Neural cell (in vitro differentiated cells): Measurements from ENCODE around the gene RGS1. TPM values are rescaled to one million over a fixed set of nuclear protein-coding genes. Genes with fewer than 3 reads are reported as not detected.

Experiments
- H2AFZ ChIP-seq: fragments of 200-600, 300-800 bp; sonication (generic), shearing (Covaris generic); 2 replicates; pipeline ENCODE4 v1.6.0; 2014; ENCODE audit warnings: low read depth, mild to moderate bottlenecking, antibody characterized with exemption, low read length, moderate library complexity
- H3F3A ChIP-seq: fragments of 200-600 bp; shearing (Covaris generic); 2 replicates; pipeline ENCODE4 v1.6.1; 2016; ENCODE audit warnings: mild to moderate bottlenecking, moderate library complexity, mixed read lengths, antibody characterized with exemption, low read length; ENCODE audit not compliant: insufficient read depth, poor library complexity, severe bottlenecking
- H3K27ac ChIP-seq: fragments of 200-600, 300-800 bp; sonication (generic), shearing (Covaris generic); 2 replicates; pipeline ENCODE4 v1.5.1; 2014; ENCODE audit warnings: mild to moderate bottlenecking, low read length, moderate library complexity
- H3K27me3 ChIP-seq: fragments of 300-800, 200-600 bp; sonication (generic), shearing (Covaris generic); 2 replicates; pipeline ENCODE4 v1.6.0; 2014; ENCODE audit warnings: mild to moderate bottlenecking, low read depth, low read length, moderate library complexity; ENCODE audit not compliant: insufficient read depth
- H3K36me3 ChIP-seq: fragments of 300-800, 200-600 bp; sonication (generic), shearing (Covaris generic); 2 replicates; pipeline ENCODE4 v1.5.1; 2014; ENCODE audit warnings: mild to moderate bottlenecking, antibody characterized with exemption, low read length, moderate library complexity; ENCODE audit not compliant: insufficient read depth
- H3K4me2 ChIP-seq: fragments of 300-800, 200-600 bp; sonication (generic), shearing (Covaris generic); 2 replicates; pipeline ENCODE4 v1.6.0; 2014; ENCODE audit warnings: mild to moderate bottlenecking, low read length
- H3K4me3 ChIP-seq: fragments of 300-800, 200-600 bp; sonication (generic), shearing (Covaris generic); 2 replicates; pipeline ENCODE4 v1.5.1; 2014; ENCODE audit warnings: mild to moderate bottlenecking, low read length, moderate library complexity
- H3K79me2 ChIP-seq: fragments of 200-600 bp; shearing (Covaris generic); replicated peaks from 2 replicates; pipeline ENCODE4 v1.6.0; 2014; ENCODE audit warnings: mild to moderate bottlenecking, low read length, moderate library complexity; ENCODE audit not compliant: insufficient read depth
- H3K9ac ChIP-seq: fragments of 300-800, 200-600 bp; sonication (generic), shearing (Covaris generic); 2 replicates; pipeline ENCODE4 v1.6.1; 2016; ENCODE audit warnings: mild to moderate bottlenecking, low read length, mixed read lengths
- H3K9me2 ChIP-seq: fragments of 200-600 bp; shearing (Covaris generic); 2 replicates; pipeline ENCODE4 v1.6.1; 2016; ENCODE audit warnings: mild to moderate bottlenecking, low read length, mixed read lengths; ENCODE audit not compliant: insufficient read depth
- H3K9me3 ChIP-seq: fragments of 200-600, 300-800 bp; sonication (generic), shearing (Covaris generic); 2 replicates; pipeline ENCODE4 v1.6.1; 2016; ENCODE audit warnings: mild to moderate bottlenecking, mixed run types, low read length, moderate library complexity, mixed read lengths
- H4K20me1 ChIP-seq: fragments of 200-600 bp; shearing (Covaris generic); 2 replicates; pipeline ENCODE4 v1.6.1; 2016; ENCODE audit warnings: mild to moderate bottlenecking, mixed run types; ENCODE audit not compliant: insufficient read depth
- CTCF ChIP-seq: fragments of 450-650 bp; IDR thresholded peaks from 2 replicates; pipeline ENCODE4 v1.5.1; 2014; ENCODE audit warnings: antibody characterized with exemption, mild to moderate bottlenecking, moderate library complexity; ENCODE audit not compliant: poor library complexity, severe bottlenecking
- EP300 ChIP-seq: fragments of 450-650 bp; conservative IDR thresholded peaks from 2 replicates; pipeline ENCODE4 v1.6.1; 2014; ENCODE audit warnings: antibody characterized with exemption, mild to moderate bottlenecking, moderate library complexity; ENCODE audit not compliant: poor library complexity, severe bottlenecking
- EZH2 ChIP-seq: fragments of 200-600, 300-800 bp; shearing (Covaris generic), sonication (generic); IDR thresholded peaks from 2 replicates; pipeline ENCODE4 v1.6.1; 2014; ENCODE audit warnings: antibody characterized with exemption, low read length, borderline replicate concordance, mild to moderate bottlenecking; ENCODE audit not compliant: insufficient read depth, poor library complexity, severe bottlenecking
- MXI1 ChIP-seq: fragments of 450-650 bp; conservative IDR thresholded peaks from 2 replicates; pipeline ENCODE4 v1.6.1; 2014; ENCODE audit warnings: antibody characterized with exemption, mild to moderate bottlenecking; ENCODE audit not compliant: poor library complexity, severe bottlenecking
- POLR2AphosphoS5 ChIP-seq: IDR thresholded peaks from 2 replicates; pipeline ENCODE4 v1.6.1; 2012
- RAD21 ChIP-seq: fragments of 450-650 bp; conservative IDR thresholded peaks from 2 replicates; pipeline ENCODE4 v1.6.1; 2014; ENCODE audit warnings: antibody characterized with exemption, mild to moderate bottlenecking, moderate library complexity
- SMC3 ChIP-seq: fragments of 450-650 bp; conservative IDR thresholded peaks from 2 replicates; pipeline ENCODE4 v1.6.1; 2014; ENCODE audit warnings: antibody characterized with exemption, mild to moderate bottlenecking, moderate library complexity; ENCODE audit not compliant: poor library complexity
- TAF1 ChIP-seq: IDR thresholded peaks from 2 replicates; pipeline ENCODE4 v1.6.1; 2012; ENCODE audit warnings: low read depth
- polyA plus RNA-seq: library from polyadenylated mRNA; depleted of rRNA; stranded (reverse); fragments of >200 nt; gene quantifications from 2 replicates; pipeline ENCODE4 v1.2.3, GENCODE V29; 2014
- TF ChIP-seq, protein P1 (sequence below): IDR thresholded peaks from 2 replicates; pipeline ENCODE4 v1.6.1; 2012; ENCODE audit warnings: borderline replicate concordance

The RGS1 gene
- polyA plus RNA-seq, 1 donor from 2014 or later = not detected

- Histone ChIP-seq H3K4me3 (no peak overlapping the region), H3K9me3 (no peaks in the 10 kb centered on the region), H3F3A (no peaks in the 10 kb centered on the region), H3K36me3 (no peaks in the 10 kb centered on the region), H3K79me2 (no peaks in the 10 kb centered on the region), H4K20me1 (no peaks in the 10 kb centered on the region), H3K27ac (no peak overlapping the region), H3K9me2 (no peaks in the 10 kb centered on the region), H2AFZ (no peak overlapping the region), H3K9ac (no peak overlapping the region), H3K27me3 (no peaks in the 10 kb centered on the region), H3K4me2 (no peak overlapping the region)
- TF ChIP-seq SMC3 = no peak
- TF ChIP-seq POLR2AphosphoS5 = no peak
- no peak for TF ChIP-seq EZH2
- no peak for TF ChIP-seq TAF1
- TF ChIP-seq RAD21 = no peak
- no peak for TF ChIP-seq MXI1
- no peak for TF ChIP-seq EP300
- TF ChIP-seq, protein P1, sequence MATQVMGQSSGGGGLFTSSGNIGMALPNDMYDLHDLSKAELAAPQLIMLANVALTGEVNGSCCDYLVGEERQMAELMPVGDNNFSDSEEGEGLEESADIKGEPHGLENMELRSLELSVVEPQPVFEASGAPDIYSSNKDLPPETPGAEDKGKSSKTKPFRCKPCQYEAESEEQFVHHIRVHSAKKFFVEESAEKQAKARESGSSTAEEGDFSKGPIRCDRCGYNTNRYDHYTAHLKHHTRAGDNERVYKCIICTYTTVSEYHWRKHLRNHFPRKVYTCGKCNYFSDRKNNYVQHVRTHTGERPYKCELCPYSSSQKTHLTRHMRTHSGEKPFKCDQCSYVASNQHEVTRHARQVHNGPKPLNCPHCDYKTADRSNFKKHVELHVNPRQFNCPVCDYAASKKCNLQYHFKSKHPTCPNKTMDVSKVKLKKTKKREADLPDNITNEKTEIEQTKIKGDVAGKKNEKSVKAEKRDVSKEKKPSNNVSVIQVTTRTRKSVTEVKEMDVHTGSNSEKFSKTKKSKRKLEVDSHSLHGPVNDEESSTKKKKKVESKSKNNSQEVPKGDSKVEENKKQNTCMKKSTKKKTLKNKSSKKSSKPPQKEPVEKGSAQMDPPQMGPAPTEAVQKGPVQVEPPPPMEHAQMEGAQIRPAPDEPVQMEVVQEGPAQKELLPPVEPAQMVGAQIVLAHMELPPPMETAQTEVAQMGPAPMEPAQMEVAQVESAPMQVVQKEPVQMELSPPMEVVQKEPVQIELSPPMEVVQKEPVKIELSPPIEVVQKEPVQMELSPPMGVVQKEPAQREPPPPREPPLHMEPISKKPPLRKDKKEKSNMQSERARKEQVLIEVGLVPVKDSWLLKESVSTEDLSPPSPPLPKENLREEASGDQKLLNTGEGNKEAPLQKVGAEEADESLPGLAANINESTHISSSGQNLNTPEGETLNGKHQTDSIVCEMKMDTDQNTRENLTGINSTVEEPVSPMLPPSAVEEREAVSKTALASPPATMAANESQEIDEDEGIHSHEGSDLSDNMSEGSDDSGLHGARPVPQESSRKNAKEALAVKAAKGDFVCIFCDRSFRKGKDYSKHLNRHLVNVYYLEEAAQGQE = no peak
- TF ChIP-seq CTCF = no peak
These were observed 47.6 kb upstream of the RGS1 start for GRCh38 chr1:192527950-192528349.

DNA sequence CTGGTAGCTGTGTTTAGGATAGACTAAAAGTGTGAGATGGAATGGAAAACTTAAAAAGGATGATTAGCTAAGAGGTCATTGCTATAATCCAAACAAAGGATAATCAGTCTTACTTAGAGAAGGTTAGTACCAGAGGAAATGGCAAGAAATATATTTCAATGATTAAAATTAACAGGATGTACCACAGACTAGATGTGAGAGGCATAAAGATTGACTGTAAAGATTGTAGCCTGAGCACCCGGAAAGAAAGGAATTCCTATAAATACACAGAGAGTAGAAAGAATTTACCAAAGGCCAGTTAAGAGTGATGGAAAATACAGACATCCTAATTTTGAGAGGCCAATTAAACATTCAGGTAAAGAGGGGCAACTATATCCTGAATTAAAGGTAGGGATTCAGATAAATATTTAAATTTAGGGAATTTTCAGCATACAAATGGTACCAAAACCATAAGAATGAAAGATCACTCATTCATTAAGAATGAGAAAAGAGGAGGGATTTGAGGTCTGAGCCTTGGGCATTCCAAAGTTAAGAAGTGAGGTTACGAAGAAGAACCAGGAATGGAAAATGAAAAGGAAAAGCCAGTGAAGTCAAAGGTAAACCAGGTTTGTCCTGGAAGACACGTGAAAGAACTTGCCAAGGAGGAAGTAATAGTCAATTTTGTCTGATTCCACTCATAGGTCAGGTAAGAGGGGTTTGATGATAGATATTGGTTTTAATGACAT, 46.4 kb upstream of the RGS1 start:
- Histone ChIP-seq H3F3A (no peaks in the 10 kb centered on the region), H3K9ac (no peak overlapping the region), H3K36me3 (no peaks in the 10 kb centered on the region), H3K27ac (no peak overlapping the region), H2AFZ (no peak overlapping the region), H3K9me3 (no peaks in the 10 kb centered on the region), H3K4me2 (no peak overlapping the region), H3K4me3 (no peak overlapping the region), H3K9me2 (no peaks in the 10 kb centered on the region), H3K27me3 (no peaks in the 10 kb centered on the region), H3K79me2 (no peaks in the 10 kb centered on the region), H4K20me1 (no peaks in the 10 kb centered on the region)
- no peak for TF ChIP-seq CTCF
- no peak for TF ChIP-seq MXI1
- TF ChIP-seq SMC3 = no peak
- TF ChIP-seq POLR2AphosphoS5 = no peak
- no peak for TF ChIP-seq EP300
- TF ChIP-seq, protein P1 = no peak
- no peak for TF ChIP-seq RAD21
- no peak for TF ChIP-seq EZH2
- TF ChIP-seq TAF1 = no peak
